NOMO-1 treated with dmso at 0.1 percent for 144 hours (cell line): Measurements from ENCODE around the gene MLXIPL.
"Not testable (repeated sequence)": the region's sequence is repeated elsewhere in the genome, so short reads cannot be mapped to it uniquely, and the experiment has no call there.

Experiments
- DNase-seq: peaks from one replicate; lab custom pipeline; 2025; ENCODE audit not compliant: unreplicated experiment; lab: John Stamatoyannopoulos, UW

Gene MLXIPL

GRCh38 chr7:73582664-73583202, 41.6 kb downstream of the MLXIPL start:
- DNase-seq, result no peak

GRCh38 chr7:73581006-73581405, 43.3 kb downstream of the MLXIPL start:
- DNase-seq, result not testable (repeated sequence)

GRCh38 chr7:73578342-73579128, 45.8 kb downstream of the MLXIPL start, which contains the start of gene TBL2:
TBL2 (minus strand) TSS chr7:73578579; CDS start chr7:73578549, 30 bp downstream.
- DNase-seq, result peak; percentile 100

DNA sequence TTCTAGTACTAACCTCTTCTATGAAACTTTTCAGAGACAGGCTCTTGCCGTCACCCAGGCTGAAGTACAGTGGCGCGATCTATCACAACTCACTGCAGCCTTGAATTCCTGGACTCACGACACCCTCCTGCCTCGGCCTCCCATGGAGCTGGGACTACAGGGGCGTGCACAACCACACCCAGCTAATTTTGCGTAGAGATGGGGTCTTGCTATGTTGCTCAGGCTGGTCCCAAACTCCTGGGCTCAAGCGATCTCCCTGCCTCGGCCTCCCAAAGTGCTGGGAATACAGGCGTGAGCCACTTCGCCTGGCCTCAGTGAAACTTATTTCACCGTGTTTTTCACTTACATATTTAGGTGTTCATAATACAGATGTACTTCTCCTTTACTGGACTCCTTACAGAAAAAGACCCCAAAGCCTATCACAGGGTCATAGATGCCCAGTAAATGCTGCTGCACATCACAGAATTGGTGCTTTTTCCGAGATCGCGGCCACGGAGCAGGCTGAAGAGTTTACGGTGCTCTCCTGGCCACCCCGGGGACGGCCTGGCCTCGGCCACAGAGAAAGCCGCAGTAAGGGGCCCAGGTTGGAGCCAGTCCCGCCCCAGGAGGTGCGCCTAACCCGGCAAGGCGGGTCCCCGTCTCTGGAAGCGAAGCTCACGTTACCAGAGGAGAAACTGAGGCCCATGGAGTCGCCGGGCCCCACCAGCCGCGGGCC, 46.5 kb downstream of the MLXIPL start:
- peak; percentile 44 for DNase-seq

DNA sequence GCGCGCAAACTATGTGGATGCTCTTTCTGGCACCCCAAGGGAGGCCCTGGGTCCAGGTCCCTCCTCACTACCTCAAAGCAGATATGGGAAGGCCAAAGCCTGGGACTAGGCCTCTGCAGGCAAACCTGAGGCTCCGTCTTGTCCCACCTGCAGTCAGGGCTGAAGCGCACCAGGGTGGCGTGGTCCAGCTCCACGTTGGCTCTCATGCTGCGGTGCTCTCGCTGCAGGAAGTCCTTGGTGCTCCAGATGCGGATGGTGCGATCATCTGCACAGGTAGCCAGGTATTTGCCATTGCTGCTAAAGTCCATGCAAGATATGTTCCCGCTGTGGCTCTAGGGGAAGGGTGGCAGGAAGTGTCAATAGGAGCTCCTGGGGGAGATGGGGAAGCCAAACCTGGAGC, 50.5 kb downstream of the MLXIPL start:
- DNase-seq, result no peak

DNA sequence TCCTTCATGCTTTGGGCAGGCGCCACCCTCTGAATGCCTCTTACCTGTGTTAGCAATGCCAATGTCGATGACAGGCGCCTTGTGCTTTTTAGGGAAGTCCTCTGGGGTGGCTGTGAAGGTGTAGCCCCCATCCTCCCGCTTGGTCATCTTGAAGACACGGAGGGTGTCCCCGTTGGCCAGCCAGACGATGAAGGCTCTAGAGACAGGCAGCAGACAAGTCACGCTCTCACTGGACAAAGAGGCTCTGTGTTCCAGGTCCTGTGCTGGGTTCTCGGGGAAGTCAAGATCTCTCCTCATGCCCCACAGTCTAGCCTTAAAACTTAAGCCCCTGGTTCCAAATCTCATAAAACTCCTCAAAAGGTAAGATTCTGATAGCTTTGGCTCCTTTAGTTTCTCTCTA, 51.0 kb downstream of the MLXIPL start:
- no peak for DNase-seq

- no peak for DNase-seq
These were observed 51.5 kb downstream of the MLXIPL start for GRCh38 chr7:73572767-73573186.

DNA sequence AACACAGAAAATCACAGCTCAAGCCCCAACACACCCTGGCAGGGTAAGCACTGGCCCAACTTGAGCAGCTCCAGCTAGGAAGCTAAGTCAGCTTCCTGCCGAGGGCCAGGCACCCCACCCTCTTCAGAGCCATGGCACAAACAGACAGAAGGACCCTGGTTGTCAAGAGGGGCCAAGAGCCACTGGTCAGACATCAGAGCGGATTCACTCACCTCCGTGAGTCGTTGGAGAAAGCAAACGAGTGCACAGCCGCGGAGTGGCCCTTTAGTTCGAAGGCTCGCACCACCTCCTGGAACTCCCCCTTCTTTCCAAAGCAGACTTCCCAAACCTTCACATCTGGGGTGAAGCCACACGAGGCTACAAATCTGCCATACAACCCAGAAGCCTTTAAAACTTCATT, 53.3 kb downstream of the MLXIPL start:
- DNase-seq, result no peak

- no peak for DNase-seq
These were observed 53.8 kb downstream of the MLXIPL start for GRCh38 chr7:73570521-73570920.

- DNase-seq, result no peak
These were observed 55.2 kb downstream of the MLXIPL start for GRCh38 chr7:73569042-73569608.

- DNase-seq, result no peak
These were observed 56.3 kb downstream of the MLXIPL start for GRCh38 chr7:73567846-73568685.

GRCh38 chr7:73567140-73567539, 57.2 kb downstream of the MLXIPL start:
- DNase-seq, result no peak

- DNase-seq, result not testable (repeated sequence)
These were observed 57.9 kb downstream of the MLXIPL start for GRCh38 chr7:73566431-73566830.

- DNase-seq, result no peak
These were observed 58.5 kb downstream of the MLXIPL start for GRCh38 chr7:73565675-73566340.

GRCh38 chr7:73560109-73560835, 64.0 kb downstream of the MLXIPL start:
- peak; percentile 60 for DNase-seq

DNA sequence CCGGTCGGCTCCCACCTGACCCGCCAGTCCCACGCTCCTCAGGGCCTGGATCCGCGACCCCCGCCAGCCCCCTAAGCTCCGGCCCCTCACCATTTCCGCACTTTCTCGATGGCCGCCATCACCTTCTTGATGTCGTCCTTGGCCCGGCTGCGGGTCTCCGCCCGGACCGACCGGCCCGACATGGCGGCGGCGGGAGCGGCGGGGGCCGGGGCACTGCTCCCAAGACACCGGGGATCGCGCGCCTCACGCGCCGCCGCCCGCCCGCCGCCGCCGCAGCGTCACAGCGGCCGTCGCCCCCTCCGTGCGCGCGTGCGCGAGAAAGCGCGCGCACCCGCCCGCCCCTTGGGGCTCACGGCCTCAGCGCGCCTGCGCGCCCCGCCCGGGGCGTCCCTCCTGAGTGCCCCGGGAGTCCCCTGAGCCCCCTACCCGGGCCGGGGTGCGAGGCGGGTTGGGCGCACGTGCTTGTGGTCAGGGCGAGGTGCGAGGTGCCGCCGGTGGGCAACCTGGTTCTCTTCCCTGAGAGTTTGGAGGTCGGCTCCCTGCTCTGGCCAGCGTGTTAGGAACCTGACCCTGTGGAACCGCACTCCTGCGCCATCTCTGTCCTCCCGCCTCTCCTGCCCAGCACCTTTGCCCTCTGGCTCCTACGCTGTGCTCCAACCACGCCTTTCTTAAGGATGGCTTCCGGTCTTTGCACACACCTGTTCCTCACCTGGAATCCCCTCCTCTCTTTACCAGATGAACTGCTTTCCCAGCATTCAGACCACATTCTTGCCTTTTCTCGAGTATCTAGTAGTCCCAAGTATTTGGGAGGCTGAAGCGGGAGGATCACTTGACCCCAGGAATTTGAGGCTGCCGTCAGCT, 66.7 kb downstream of the MLXIPL start, which contains the start of gene BCL7B:
BCL7B (minus strand) TSS at position 294 of the 861 bp plus-strand sequence; CDS start at position 182, 112 bp downstream.
- peak; percentile 75 for DNase-seq

DNA sequence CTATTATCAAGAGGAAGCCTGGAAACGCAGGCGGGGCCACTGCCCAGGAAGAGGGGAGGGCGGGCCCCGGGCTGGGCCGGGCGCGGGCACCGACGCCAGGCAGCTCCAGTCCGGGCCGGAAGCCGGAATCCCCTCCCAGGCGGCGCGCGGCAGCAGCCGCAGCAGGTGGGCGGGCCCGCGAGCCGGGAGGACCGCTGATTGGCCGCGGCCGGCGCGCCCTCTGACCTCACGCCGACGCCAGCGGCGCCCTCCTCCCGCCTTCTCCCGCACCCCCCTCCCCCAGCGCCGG, 67.3 kb downstream of the MLXIPL start:
- peak; percentile 100 for DNase-seq

GRCh38 chr7:73556208-73557107, 67.9 kb downstream of the MLXIPL start:
- peak; percentile 38 for DNase-seq
